SK-N-SH treated with all-trans-retinoic acid at 6 μM for 48 hours (cell line): Measurements from ENCODE around the gene HNRNPUL1.

Experiments used
- ATAC-seq: fragments of 200-7000 bp; cut with Tn5 transposase; 3 replicates; pipeline ENCODE4 v1.9.1; 2020; ENCODE audit warnings: mild to moderate bottlenecking, moderate library complexity
- ARNTL ChIP-seq: fragments of 450-650 bp; formaldehyde crosslinking; IDR thresholded peaks from 2 replicates; pipeline ENCODE4 v1.5.0; 2020; ENCODE audit warnings: low read depth, mild to moderate bottlenecking, moderate library complexity, borderline replicate concordance
- BACH2 ChIP-seq: fragments of 250-450 bp; sonication (Bioruptor Pico); IDR thresholded peaks from 2 replicates; pipeline ENCODE4 v1.9.0; 2021; ENCODE audit warnings: mild to moderate bottlenecking, borderline replicate concordance
- CREB5 ChIP-seq: fragments of 250-450 bp; sonication (Bioruptor Pico); IDR thresholded peaks from 2 replicates; pipeline ENCODE4 v1.5.1; 2020; ENCODE audit warnings: low read depth, mild to moderate bottlenecking, moderate library complexity
- CSDC2 ChIP-seq: fragments of 250-450 bp; sonication (Bioruptor Pico); IDR thresholded peaks from 2 replicates; pipeline ENCODE4 v1.5.0; 2020; ENCODE audit warnings: mild to moderate bottlenecking, moderate library complexity
- CSRNP3 ChIP-seq: fragments of 250-450 bp; sonication (Bioruptor Pico); IDR thresholded peaks from 2 replicates; pipeline ENCODE4 v1.5.1; 2021; ENCODE audit warnings: mild to moderate bottlenecking, moderate library complexity
- ESRRG ChIP-seq: fragments of 250-450 bp; sonication (Bioruptor Pico); IDR thresholded peaks from 2 replicates; pipeline ENCODE4 v1.6.1; 2021; ENCODE audit warnings: mild to moderate bottlenecking
- GLIS3 ChIP-seq: fragments of 250-450 bp; sonication (Bioruptor Pico); IDR thresholded peaks from 2 replicates; pipeline ENCODE4 v1.5.0; 2020; ENCODE audit warnings: mild to moderate bottlenecking, moderate library complexity
- ISL1 ChIP-seq: fragments of 250-450 bp; sonication (Bioruptor Pico); IDR thresholded peaks from 2 replicates; pipeline ENCODE4 v2.1.2; 2022; ENCODE audit warnings: mild to moderate bottlenecking, moderate library complexity
- PATZ1 ChIP-seq: fragments of 250-450 bp; sonication (Bioruptor Pico); IDR thresholded peaks from 2 replicates; pipeline ENCODE4 v1.8.0; 2020; ENCODE audit warnings: mild to moderate bottlenecking, moderate library complexity, borderline replicate concordance
- POU6F1 ChIP-seq: fragments of 250-450 bp; sonication (Bioruptor Pico); IDR thresholded peaks from 2 replicates; pipeline ENCODE4 v1.8.0; 2021; ENCODE audit warnings: low read depth, mild to moderate bottlenecking, moderate library complexity, borderline replicate concordance
- PPARA ChIP-seq: fragments of 250-450 bp; sonication (Bioruptor Pico); IDR thresholded peaks from 2 replicates; pipeline ENCODE4 v1.5.0; 2020; ENCODE audit warnings: mild to moderate bottlenecking, borderline replicate concordance
- RARB ChIP-seq: fragments of 250-450 bp; sonication (Bioruptor Pico); IDR thresholded peaks from 2 replicates; pipeline ENCODE4 v1.8.0; 2021; ENCODE audit warnings: mild to moderate bottlenecking, moderate library complexity
- SNAI2 ChIP-seq: fragments of 250-450 bp; sonication (Bioruptor Pico); IDR thresholded peaks from 2 replicates; pipeline ENCODE4 v1.5.0; 2020; ENCODE audit warnings: mild to moderate bottlenecking, moderate library complexity
- TSHZ2 ChIP-seq: fragments of 250-450 bp; sonication (Bioruptor Pico); IDR thresholded peaks from 2 replicates; pipeline ENCODE4 v1.5.0; 2020; ENCODE audit warnings: mild to moderate bottlenecking, moderate library complexity
- ZC3H10 ChIP-seq: fragments of 250-450 bp; sonication (Bioruptor Pico); IDR thresholded peaks from 2 replicates; pipeline ENCODE4 v1.5.1; 2021; ENCODE audit warnings: mild to moderate bottlenecking, moderate library complexity
- ZFP3 ChIP-seq: fragments of 250-450 bp; sonication (Bioruptor Pico); IDR thresholded peaks from 2 replicates; pipeline ENCODE4 v1.5.0; 2020; ENCODE audit warnings: mild to moderate bottlenecking, moderate library complexity
- ZFP30 ChIP-seq: fragments of 450-650 bp; formaldehyde crosslinking; IDR thresholded peaks from 2 replicates; pipeline ENCODE4 v1.5.0; 2022; ENCODE audit warnings: mild to moderate bottlenecking, moderate library complexity
- ZNF565 ChIP-seq: fragments of 450-650 bp; formaldehyde crosslinking; conservative IDR thresholded peaks from 2 replicates; pipeline ENCODE4 v1.5.0; 2020; ENCODE audit warnings: low read depth, mild to moderate bottlenecking, moderate library complexity
- ZNF70 ChIP-seq: fragments of 450-650 bp; formaldehyde crosslinking; IDR thresholded peaks from 2 replicates; pipeline ENCODE4 v1.5.0; 2020; ENCODE audit warnings: mild to moderate bottlenecking, moderate library complexity
- ZNF8 ChIP-seq: fragments of 450-650 bp; formaldehyde crosslinking; IDR thresholded peaks from 2 replicates; pipeline ENCODE4 v1.5.0; 2020; ENCODE audit warnings: mild to moderate bottlenecking, moderate library complexity

Gene HNRNPUL1

GRCh38 chr19:41230067-41230857 is 33.9 kb upstream of the HNRNPUL1 start (continued):
- TF ChIP-seq TSHZ2 (CRISPR knock-in tag) (no peak), SNAI2 (CRISPR knock-in tag) (no peak), POU6F1 (CRISPR knock-in tag) (no peak), PPARA (CRISPR knock-in tag) (no peak)

- ATAC-seq = no peak
- TF ChIP-seq ZC3H10 (CRISPR knock-in tag) = no peak
- TF ChIP-seq BACH2 (CRISPR knock-in tag) = no peak
- no peak for TF ChIP-seq PPARA (CRISPR knock-in tag)
- TF ChIP-seq ZNF70 (CRISPR knock-in tag) = no peak
Observed at GRCh38 chr19:41232686-41233085, 31.5 kb upstream of the HNRNPUL1 start.

GRCh38 chr19:41233748-41234240 is 30.4 kb upstream of the HNRNPUL1 start:
- no peak for TF ChIP-seq CSDC2 (CRISPR knock-in tag)
- no peak for TF ChIP-seq POU6F1 (CRISPR knock-in tag)
- ATAC-seq = no peak

- TF ChIP-seq PATZ1 (CRISPR knock-in tag) (no peak), GLIS3 (no peak), CSRNP3 (CRISPR knock-in tag) (no peak), BACH2 (CRISPR knock-in tag) (no peak), RARB (CRISPR knock-in tag) (no peak), ZFP30 (CRISPR knock-in tag) (no peak), ISL1 (CRISPR knock-in tag) (no peak), ZNF565 (CRISPR knock-in tag) (no peak), SNAI2 (CRISPR knock-in tag) (no peak), ESRRG (CRISPR knock-in tag) (no peak), TSHZ2 (CRISPR knock-in tag) (no peak), ZNF70 (CRISPR knock-in tag) (no peak), CSDC2 (CRISPR knock-in tag) (no peak), CREB5 (CRISPR knock-in tag) (no peak), ZNF8 (CRISPR knock-in tag) (no peak), ARNTL (CRISPR knock-in tag) (no peak), ZFP3 (CRISPR knock-in tag) (no peak)
- no peak for ATAC-seq
Observed at GRCh38 chr19:41234512-41235168, 29.5 kb upstream of the HNRNPUL1 start.
